ENCODE measurements around the gene ITPR1. TPM values are rescaled to one million over a fixed set of nuclear protein-coding genes. Genes with fewer than 3 reads are reported as not detected.

Gene ITPR1
- total and polyA plus RNA-seq, 2 experiments from 2014 or later: 6.8 to 21.0 TPM

DNA sequence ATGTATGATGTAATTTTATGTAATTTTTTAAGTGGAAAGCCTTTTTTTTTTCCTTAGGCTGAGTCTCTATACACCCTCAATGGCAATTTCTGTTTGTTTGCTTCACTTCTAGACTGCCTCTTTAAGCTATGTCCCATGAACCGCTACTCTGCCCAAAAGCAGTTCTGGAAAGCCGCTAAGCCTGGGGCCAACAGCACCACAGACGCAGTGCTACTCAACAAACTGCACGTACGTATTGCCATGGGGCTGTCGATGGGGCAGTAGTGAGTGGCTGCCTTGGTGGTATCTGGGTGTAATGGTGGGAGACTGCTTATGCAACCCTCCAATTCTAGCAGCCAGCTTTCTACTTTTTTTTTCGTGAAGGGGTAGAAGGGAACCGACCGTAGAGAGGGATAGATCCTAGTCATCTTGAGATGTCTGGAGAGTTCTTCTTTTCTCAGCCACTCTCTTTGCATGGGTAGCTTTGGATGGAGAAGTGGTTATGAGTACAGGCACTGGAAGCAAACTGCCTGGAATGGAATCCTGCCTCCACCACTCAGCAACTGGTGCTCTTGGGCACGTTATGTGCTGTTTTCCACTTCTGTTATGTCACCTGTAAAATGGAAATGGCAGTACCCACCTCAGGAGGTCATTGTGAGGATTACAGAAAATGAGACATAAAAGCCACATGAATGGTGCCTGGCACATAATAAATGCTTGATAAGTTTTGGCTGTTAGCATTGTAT lies 134.7 kb downstream of the ITPR1 start:
- DNase-seq (ENCODE audit: low spot score) (no peak), ATAC-seq (no peak)
- H3K4me1 Mint-ChIP-seq: no peaks in the 10 kb centered on the region
- H3K36me3 ChIP-seq (ENCODE audit: insufficient read depth): no peaks in the 10 kb centered on the region
- no peak overlapping the region for H3K27ac ChIP-seq (ENCODE audit: low read depth)
- H3K9me3 Mint-ChIP-seq: no peaks in the 10 kb centered on the region
- H3K9me2 ChIP-seq (ENCODE audit: insufficient read depth): no peaks in the 10 kb centered on the region
- H4K20me1 ChIP-seq (replicated peaks; ENCODE audit: insufficient read depth): no peaks in the 10 kb centered on the region
- H3K4me3 ChIP-seq: no peak overlapping the region
- H3K4me2 ChIP-seq: no peak overlapping the region
- no peak overlapping the region for H3K4me3 Mint-ChIP-seq
- no peaks in the 10 kb centered on the region for H3K4me1 ChIP-seq (ENCODE audit: insufficient read depth)
- no peaks in the 10 kb centered on the region for H3K79me2 ChIP-seq (replicated peaks; ENCODE audit: insufficient read depth)
- H3K27me3 ChIP-seq (ENCODE audit: insufficient read depth): no peaks in the 10 kb centered on the region
- H2AFZ ChIP-seq: no peak overlapping the region
- no peaks in the 10 kb centered on the region for H3F3A ChIP-seq (replicated peaks; ENCODE audit: low read depth)
- no peak overlapping the region for H3K27ac Mint-ChIP-seq
- no peaks in the 10 kb centered on the region for H3K27me3 Mint-ChIP-seq (ENCODE audit: insufficient read depth, low read depth, poor library complexity)
- TF ChIP-seq ZNF331 (CRISPR knock-in tag; IDR thresholded peaks at IDR 0.05; ENCODE audit: low read depth): no peak
- no peak for TF ChIP-seq CTCF (conservative IDR thresholded peaks at IDR 0.05; ENCODE audit: low read depth in 2 of 2)
- no peak for TF ChIP-seq CREB1 (CRISPR knock-in tag; IDR thresholded peaks at IDR 0.05; ENCODE audit: low read depth)
- TF ChIP-seq, protein P1, sequence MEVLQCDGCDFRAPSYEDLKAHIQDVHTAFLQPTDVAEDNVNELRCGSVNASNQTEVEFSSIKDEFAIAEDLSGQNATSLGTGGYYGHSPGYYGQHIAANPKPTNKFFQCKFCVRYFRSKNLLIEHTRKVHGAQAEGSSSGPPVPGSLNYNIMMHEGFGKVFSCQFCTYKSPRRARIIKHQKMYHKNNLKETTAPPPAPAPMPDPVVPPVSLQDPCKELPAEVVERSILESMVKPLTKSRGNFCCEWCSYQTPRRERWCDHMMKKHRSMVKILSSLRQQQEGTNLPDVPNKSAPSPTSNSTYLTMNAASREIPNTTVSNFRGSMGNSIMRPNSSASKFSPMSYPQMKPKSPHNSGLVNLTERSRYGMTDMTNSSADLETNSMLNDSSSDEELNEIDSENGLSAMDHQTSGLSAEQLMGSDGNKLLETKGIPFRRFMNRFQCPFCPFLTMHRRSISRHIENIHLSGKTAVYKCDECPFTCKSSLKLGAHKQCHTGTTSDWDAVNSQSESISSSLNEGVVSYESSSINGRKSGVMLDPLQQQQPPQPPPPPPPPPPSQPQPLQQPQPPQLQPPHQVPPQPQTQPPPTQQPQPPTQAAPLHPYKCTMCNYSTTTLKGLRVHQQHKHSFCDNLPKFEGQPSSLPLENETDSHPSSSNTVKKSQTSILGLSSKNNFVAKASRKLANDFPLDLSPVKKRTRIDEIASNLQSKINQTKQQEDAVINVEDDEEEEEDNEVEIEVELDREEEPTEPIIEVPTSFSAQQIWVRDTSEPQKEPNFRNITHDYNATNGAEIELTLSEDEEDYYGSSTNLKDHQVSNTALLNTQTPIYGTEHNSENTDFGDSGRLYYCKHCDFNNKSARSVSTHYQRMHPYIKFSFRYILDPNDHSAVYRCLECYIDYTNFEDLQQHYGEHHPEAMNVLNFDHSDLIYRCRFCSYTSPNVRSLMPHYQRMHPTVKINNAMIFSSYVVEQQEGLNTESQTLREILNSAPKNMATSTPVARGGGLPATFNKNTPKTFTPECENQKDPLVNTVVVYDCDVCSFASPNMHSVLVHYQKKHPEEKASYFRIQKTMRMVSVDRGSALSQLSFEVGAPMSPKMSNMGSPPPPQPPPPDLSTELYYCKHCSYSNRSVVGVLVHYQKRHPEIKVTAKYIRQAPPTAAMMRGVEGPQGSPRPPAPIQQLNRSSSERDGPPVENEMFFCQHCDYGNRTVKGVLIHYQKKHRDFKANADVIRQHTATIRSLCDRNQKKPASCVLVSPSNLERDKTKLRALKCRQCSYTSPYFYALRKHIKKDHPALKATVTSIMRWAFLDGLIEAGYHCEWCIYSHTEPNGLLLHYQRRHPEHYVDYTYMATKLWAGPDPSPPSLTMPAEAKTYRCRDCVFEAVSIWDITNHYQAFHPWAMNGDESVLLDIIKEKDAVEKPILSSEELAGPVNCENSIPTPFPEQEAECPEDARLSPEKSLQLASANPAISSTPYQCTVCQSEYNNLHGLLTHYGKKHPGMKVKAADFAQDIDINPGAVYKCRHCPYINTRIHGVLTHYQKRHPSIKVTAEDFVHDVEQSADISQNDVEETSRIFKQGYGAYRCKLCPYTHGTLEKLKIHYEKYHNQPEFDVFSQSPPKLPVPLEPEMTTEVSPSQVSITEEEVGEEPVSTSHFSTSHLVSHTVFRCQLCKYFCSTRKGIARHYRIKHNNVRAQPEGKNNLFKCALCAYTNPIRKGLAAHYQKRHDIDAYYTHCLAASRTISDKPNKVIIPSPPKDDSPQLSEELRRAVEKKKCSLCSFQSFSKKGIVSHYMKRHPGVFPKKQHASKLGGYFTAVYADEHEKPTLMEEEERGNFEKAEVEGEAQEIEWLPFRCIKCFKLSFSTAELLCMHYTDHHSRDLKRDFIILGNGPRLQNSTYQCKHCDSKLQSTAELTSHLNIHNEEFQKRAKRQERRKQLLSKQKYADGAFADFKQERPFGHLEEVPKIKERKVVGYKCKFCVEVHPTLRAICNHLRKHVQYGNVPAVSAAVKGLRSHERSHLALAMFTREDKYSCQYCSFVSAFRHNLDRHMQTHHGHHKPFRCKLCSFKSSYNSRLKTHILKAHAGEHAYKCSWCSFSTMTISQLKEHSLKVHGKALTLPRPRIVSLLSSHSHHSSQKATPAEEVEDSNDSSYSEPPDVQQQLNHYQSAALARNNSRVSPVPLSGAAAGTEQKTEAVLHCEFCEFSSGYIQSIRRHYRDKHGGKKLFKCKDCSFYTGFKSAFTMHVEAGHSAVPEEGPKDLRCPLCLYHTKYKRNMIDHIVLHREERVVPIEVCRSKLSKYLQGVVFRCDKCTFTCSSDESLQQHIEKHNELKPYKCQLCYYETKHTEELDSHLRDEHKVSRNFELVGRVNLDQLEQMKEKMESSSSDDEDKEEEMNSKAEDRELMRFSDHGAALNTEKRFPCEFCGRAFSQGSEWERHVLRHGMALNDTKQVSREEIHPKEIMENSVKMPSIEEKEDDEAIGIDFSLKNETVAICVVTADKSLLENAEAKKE (CRISPR knock-in tag; IDR thresholded peaks at IDR 0.05): no peak
- TF ChIP-seq STAT1 (IDR thresholded peaks at IDR 0.05; ENCODE audit: unreplicated experiment): no peak
- no peaks in the 10 kb centered on the region for H3K36me3 Mint-ChIP-seq (ENCODE audit: low read depth)

All from GM23338 (cell line).